MM.1S (cell line): Measurements from ENCODE around the gene PRICKLE3.

Source experiments
- DNase-seq: peaks from one replicate; pipeline ENCODE4 v3.0.0-alpha.2; 2015
- H2AFZ ChIP-seq: fragments of 300-600 bp; sonication (generic); 2 replicates; pipeline ENCODE4 v1.6.0; 2016; ENCODE audit warnings: antibody characterized with exemption, low read length
- H3F3A ChIP-seq: fragments of 300-600 bp; sonication (generic); 2 replicates; pipeline ENCODE4 v1.6.1; 2016; ENCODE audit warnings: mild to moderate bottlenecking, antibody characterized with exemption, low read length, moderate library complexity, mixed read lengths; ENCODE audit not compliant: insufficient read depth
- H3K27ac ChIP-seq: fragments of 300-600 bp; sonication (generic); 2 replicates; pipeline ENCODE4 v1.5.1; 2016; ENCODE audit warnings: mild to moderate bottlenecking, low read length
- H3K27me3 ChIP-seq: fragments of 300-600 bp; sonication (generic); replicated peaks from 2 replicates; pipeline ENCODE4 v1.6.0; 2016; ENCODE audit warnings: low read length; ENCODE audit not compliant: insufficient read depth
- H3K36me3 ChIP-seq: fragments of 300-600 bp; sonication (generic); replicated peaks from 2 replicates; pipeline ENCODE4 v1.6.1; 2016; ENCODE audit warnings: mild to moderate bottlenecking, low read length, mixed read lengths; ENCODE audit not compliant: insufficient read depth
- H3K4me1 ChIP-seq: fragments of 300-600 bp; sonication (generic); 2 replicates; pipeline ENCODE4 v1.6.1; 2016; ENCODE audit warnings: low read length, mixed read lengths
- H3K4me2 ChIP-seq: fragments of 300-600 bp; sonication (generic); 2 replicates; pipeline ENCODE4 v1.6.0; 2016; ENCODE audit warnings: low read depth, low read length
- H3K4me3 ChIP-seq: fragments of 300-600 bp; sonication (generic); 2 replicates; pipeline ENCODE4 v1.5.1; 2016; ENCODE audit warnings: low read length, mixed read lengths
- H3K79me2 ChIP-seq: fragments of 300-600 bp; sonication (generic); 2 replicates; pipeline ENCODE4 v1.6.1; 2016; ENCODE audit warnings: mixed run types, low read length, mixed read lengths
- H3K9ac ChIP-seq: fragments of 300-600 bp; sonication (generic); 2 replicates; pipeline ENCODE4 v1.6.1; 2016; ENCODE audit warnings: low read length, mixed read lengths
- H3K9me2 ChIP-seq: fragments of 300-600 bp; sonication (generic); replicated peaks from 2 replicates; pipeline ENCODE4 v1.6.1; 2016; ENCODE audit warnings: mild to moderate bottlenecking, low read length, mixed read lengths; ENCODE audit not compliant: insufficient read depth
- H3K9me3 ChIP-seq: fragments of 300-600 bp; sonication (generic); replicated peaks from 2 replicates; pipeline ENCODE4 v1.6.1; 2016; ENCODE audit warnings: mild to moderate bottlenecking, low read length, mixed read lengths; ENCODE audit not compliant: insufficient read depth
- H4K20me1 ChIP-seq: fragments of 300-600 bp; sonication (generic); 2 replicates; pipeline ENCODE4 v1.6.1; 2016; ENCODE audit warnings: mild to moderate bottlenecking, low read length, moderate library complexity, mixed read lengths; ENCODE audit not compliant: insufficient read depth
- EZH2 ChIP-seq: fragments of 300-600 bp; sonication (generic); optimal IDR thresholded peaks from 2 replicates; pipeline ENCODE3; 2017; ENCODE audit warnings: low read depth, mild to moderate bottlenecking, antibody characterized with exemption, low read length, mixed read lengths
- EZH2phosphoT487 ChIP-seq: fragments of 300-600 bp; sonication (generic); IDR thresholded peaks from 2 replicates; pipeline ENCODE4 v1.6.1; 2018; ENCODE audit warnings: antibody characterized with exemption, low read length
- TF ChIP-seq, protein P1 (sequence below): fragments of 300-600 bp; sonication (generic); IDR thresholded peaks from 2 replicates; pipeline ENCODE4 v1.5.1; 2016; ENCODE audit warnings: antibody characterized with exemption, low read length, mixed read lengths

Gene PRICKLE3

GRCh38 chrX:49206543-49206942, 20.4 kb upstream of the PRICKLE3 start:
- H2AFZ ChIP-seq: no peak overlapping the region
- H3K9ac ChIP-seq: no peak overlapping the region
- no peak overlapping the region for H3K27ac ChIP-seq
- H3K9me3 ChIP-seq: no peaks in the 10 kb centered on the region
- no peaks in the 10 kb centered on the region for H3K79me2 ChIP-seq
- H3K4me1 ChIP-seq: no peaks in the 10 kb centered on the region
- H3F3A ChIP-seq: no peaks in the 10 kb centered on the region
- no peak for DNase-seq
- H3K4me2 ChIP-seq: no peak overlapping the region
- H4K20me1 ChIP-seq: no peaks in the 10 kb centered on the region
- TF ChIP-seq, protein P1, sequence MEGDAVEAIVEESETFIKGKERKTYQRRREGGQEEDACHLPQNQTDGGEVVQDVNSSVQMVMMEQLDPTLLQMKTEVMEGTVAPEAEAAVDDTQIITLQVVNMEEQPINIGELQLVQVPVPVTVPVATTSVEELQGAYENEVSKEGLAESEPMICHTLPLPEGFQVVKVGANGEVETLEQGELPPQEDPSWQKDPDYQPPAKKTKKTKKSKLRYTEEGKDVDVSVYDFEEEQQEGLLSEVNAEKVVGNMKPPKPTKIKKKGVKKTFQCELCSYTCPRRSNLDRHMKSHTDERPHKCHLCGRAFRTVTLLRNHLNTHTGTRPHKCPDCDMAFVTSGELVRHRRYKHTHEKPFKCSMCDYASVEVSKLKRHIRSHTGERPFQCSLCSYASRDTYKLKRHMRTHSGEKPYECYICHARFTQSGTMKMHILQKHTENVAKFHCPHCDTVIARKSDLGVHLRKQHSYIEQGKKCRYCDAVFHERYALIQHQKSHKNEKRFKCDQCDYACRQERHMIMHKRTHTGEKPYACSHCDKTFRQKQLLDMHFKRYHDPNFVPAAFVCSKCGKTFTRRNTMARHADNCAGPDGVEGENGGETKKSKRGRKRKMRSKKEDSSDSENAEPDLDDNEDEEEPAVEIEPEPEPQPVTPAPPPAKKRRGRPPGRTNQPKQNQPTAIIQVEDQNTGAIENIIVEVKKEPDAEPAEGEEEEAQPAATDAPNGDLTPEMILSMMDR: no peak
- TF ChIP-seq EZH2: no peak
- TF ChIP-seq EZH2phosphoT487: no peak
- no peaks in the 10 kb centered on the region for H3K9me2 ChIP-seq
- H3K27me3 ChIP-seq: no peaks in the 10 kb centered on the region
- no peaks in the 10 kb centered on the region for H3K36me3 ChIP-seq
- H3K4me3 ChIP-seq: no peak overlapping the region

DNA sequence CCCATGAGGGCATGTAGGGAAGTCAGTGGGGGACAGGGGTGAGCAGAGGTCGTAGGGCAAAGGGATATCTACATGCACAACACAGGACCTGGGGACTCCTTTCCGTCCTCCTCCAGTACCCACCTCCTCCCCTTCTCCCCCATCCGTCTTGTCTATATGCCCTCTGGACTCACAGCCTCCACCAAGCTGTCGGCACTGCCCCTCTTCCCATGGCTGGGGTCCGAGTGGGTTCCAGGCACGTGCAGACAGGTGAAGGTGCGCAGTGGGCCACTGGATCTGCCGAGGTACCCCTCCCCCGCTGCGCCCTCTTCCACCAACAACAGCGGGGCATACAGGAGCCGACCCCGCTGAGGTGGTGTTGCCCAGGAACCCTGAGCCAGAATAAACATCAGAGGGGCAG, 19.3 kb upstream of the PRICKLE3 start:
- Histone ChIP-seq H3K27me3 (no peaks in the 10 kb centered on the region), H3K9me3 (no peaks in the 10 kb centered on the region), H2AFZ (no peak overlapping the region), H3K4me1 (no peaks in the 10 kb centered on the region), H3K9ac (no peak overlapping the region), H3K4me3 (no peak overlapping the region), H3K27ac (no peak overlapping the region), H3K36me3 (no peaks in the 10 kb centered on the region), H3K9me2 (no peaks in the 10 kb centered on the region), H3K79me2 (no peaks in the 10 kb centered on the region), H4K20me1 (no peaks in the 10 kb centered on the region), H3F3A (no peaks in the 10 kb centered on the region), H3K4me2 (no peak overlapping the region)
- TF ChIP-seq EZH2phosphoT487 (no peak), EZH2 (no peak)
- TF ChIP-seq, protein P1: no peak
- no peak for DNase-seq

- Histone ChIP-seq H3K4me3 (no peak overlapping the region), H3K9me2 (no peaks in the 10 kb centered on the region), H3K79me2 (no peaks in the 10 kb centered on the region), H3F3A (no peaks in the 10 kb centered on the region), H3K9ac (no peak overlapping the region), H3K4me2 (no peak overlapping the region), H2AFZ (no peak overlapping the region), H3K27ac (no peak overlapping the region), H3K36me3 (no peaks in the 10 kb centered on the region), H3K27me3 (no peaks in the 10 kb centered on the region), H3K4me1 (no peaks in the 10 kb centered on the region), H4K20me1 (no peaks in the 10 kb centered on the region), H3K9me3 (no peaks in the 10 kb centered on the region)
- no peak for TF ChIP-seq EZH2phosphoT487
- TF ChIP-seq, protein P1: no peak
- no peak for TF ChIP-seq EZH2
- DNase-seq: no peak
These were observed 18.5 kb upstream of the PRICKLE3 start for GRCh38 chrX:49204709-49205108.

- no peaks in the 10 kb centered on the region for H3K4me1 ChIP-seq
These were observed 17.8 kb upstream of the PRICKLE3 start for GRCh38 chrX:49204017-49204416.

More at GRCh38 chrX:49204017-49204416, 17.8 kb upstream of the PRICKLE3 start:
- H3K4me2 ChIP-seq: no peak overlapping the region
- no peak for DNase-seq
- H3K9me3 ChIP-seq: no peaks in the 10 kb centered on the region
- no peaks in the 10 kb centered on the region for H3K36me3 ChIP-seq
- no peaks in the 10 kb centered on the region for H3K79me2 ChIP-seq
- H3K27me3 ChIP-seq: no peaks in the 10 kb centered on the region
- no peak overlapping the region for H3K4me3 ChIP-seq
- H3K9ac ChIP-seq: no peak overlapping the region
- H3K27ac ChIP-seq: no peak overlapping the region
- no peaks in the 10 kb centered on the region for H4K20me1 ChIP-seq
- H3K9me2 ChIP-seq: no peaks in the 10 kb centered on the region
- H3F3A ChIP-seq: no peaks in the 10 kb centered on the region
- H2AFZ ChIP-seq: no peak overlapping the region
- TF ChIP-seq EZH2: no peak
- no peak for TF ChIP-seq EZH2phosphoT487
- TF ChIP-seq, protein P1: no peak
